ENCODE results near the gene ACVR1.

The ACVR1 gene

DNA sequence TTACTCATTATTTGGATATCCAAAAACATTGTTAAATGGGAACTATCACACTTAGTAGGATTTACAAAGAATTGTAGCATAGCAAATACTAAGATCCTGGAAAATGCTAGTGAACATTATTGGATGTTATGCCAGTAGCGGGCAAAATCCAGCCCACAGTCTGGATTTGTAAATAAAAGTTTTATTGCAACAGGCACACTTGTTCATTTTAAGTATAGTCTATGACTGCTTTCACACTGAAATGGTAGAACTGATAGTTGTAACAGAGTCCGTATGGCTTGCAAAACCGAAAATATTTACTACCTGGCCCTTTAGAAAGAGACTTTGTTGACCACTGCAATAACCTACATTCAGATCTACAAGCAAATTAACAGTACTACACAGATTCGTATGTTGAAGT lies 53.6 kb downstream of the ACVR1 start:
- TF ChIP-seq CTCF (IDR thresholded peaks at IDR 0.05): no peak
- Mint-ChIP-seq H3K27ac (no peak overlapping the region), H3K4me3 (no peak overlapping the region), H3K27me3 (ENCODE audit: low read depth, poor library complexity) (no peaks in the 10 kb centered on the region), H3K9me3 (peaks cover 3% of the 10 kb centered on the region), H3K36me3 (ENCODE audit: low read depth) (peaks cover 46% of the 10 kb centered on the region), H3K4me1 (peaks cover 14% of the 10 kb centered on the region)
- no peak for DNase-seq

- no peak for TF ChIP-seq CTCF (IDR thresholded peaks at IDR 0.05)
- Mint-ChIP-seq H3K27me3 (ENCODE audit: low read depth, poor library complexity) (no peaks in the 10 kb centered on the region), H3K27ac (no peak overlapping the region), H3K9me3 (peaks cover 3% of the 10 kb centered on the region), H3K36me3 (ENCODE audit: low read depth) (peaks cover 55% of the 10 kb centered on the region), H3K4me3 (no peak overlapping the region), H3K4me1 (peaks cover 14% of the 10 kb centered on the region)
- DNase-seq: no peak
Measured at GRCh38 chr2:157821519-157822131, 54.5 kb downstream of the ACVR1 start.

- no peaks in the 10 kb centered on the region for H3K27me3 Mint-ChIP-seq (ENCODE audit: low read depth, poor library complexity)
- H3K9me3 Mint-ChIP-seq: peaks cover 3% of the 10 kb centered on the region
- DNase-seq: no peak
- no peak overlapping the region for H3K4me3 Mint-ChIP-seq
- TF ChIP-seq CTCF (IDR thresholded peaks at IDR 0.05): no peak
- peak overlapping the region; percentile 86 for H3K27ac Mint-ChIP-seq
- H3K36me3 Mint-ChIP-seq (ENCODE audit: low read depth): peaks cover 59% of the 10 kb centered on the region
- peaks cover 7% of the 10 kb centered on the region for H3K4me1 Mint-ChIP-seq
Measured at GRCh38 chr2:157820193-157820592, 55.9 kb downstream of the ACVR1 start.

- no peak overlapping the region for H3K4me3 Mint-ChIP-seq
- no peak for TF ChIP-seq CTCF (IDR thresholded peaks at IDR 0.05)
- DNase-seq: no peak
- H3K4me1 Mint-ChIP-seq: peaks cover 7% of the 10 kb centered on the region
- peak overlapping the region; percentile 86 for H3K27ac Mint-ChIP-seq
- peaks cover 3% of the 10 kb centered on the region for H3K9me3 Mint-ChIP-seq
- H3K27me3 Mint-ChIP-seq (ENCODE audit: low read depth, poor library complexity): no peaks in the 10 kb centered on the region
- peaks cover 55% of the 10 kb centered on the region for H3K36me3 Mint-ChIP-seq (ENCODE audit: low read depth)
Measured at GRCh38 chr2:157819761-157820160, 56.4 kb downstream of the ACVR1 start.

GRCh38 chr2:157818227-157818626 lies 57.9 kb downstream of the ACVR1 start:
- H3K27ac Mint-ChIP-seq: peak overlapping the region; percentile 75
- DNase-seq: no peak
- peaks cover 14% of the 10 kb centered on the region for H3K4me1 Mint-ChIP-seq
- TF ChIP-seq CTCF (IDR thresholded peaks at IDR 0.05): no peak
- H3K27me3 Mint-ChIP-seq (ENCODE audit: low read depth, poor library complexity): no peaks in the 10 kb centered on the region
- H3K36me3 Mint-ChIP-seq (ENCODE audit: low read depth): peaks cover 48% of the 10 kb centered on the region
- H3K9me3 Mint-ChIP-seq: peaks cover 3% of the 10 kb centered on the region
- no peak overlapping the region for H3K4me3 Mint-ChIP-seq

GRCh38 chr2:157815421-157815820 lies 60.7 kb downstream of the ACVR1 start:
- no peak for DNase-seq
- Mint-ChIP-seq H3K4me1 (peaks cover 14% of the 10 kb centered on the region), H3K9me3 (peaks cover 3% of the 10 kb centered on the region), H3K36me3 (ENCODE audit: low read depth) (peaks cover 58% of the 10 kb centered on the region), H3K27ac (no peak overlapping the region), H3K27me3 (ENCODE audit: low read depth, poor library complexity) (no peaks in the 10 kb centered on the region), H3K4me3 (no peak overlapping the region)
- TF ChIP-seq CTCF (IDR thresholded peaks at IDR 0.05): no peak
